MM.1S (cell line): ENCODE data around the gene IGF2BP3.

Experiments
- DNase-seq: peaks from one replicate; pipeline ENCODE4 v3.0.0-alpha.2; 2015
- H2AFZ ChIP-seq: fragments of 300-600 bp; sonication (generic); 2 replicates; pipeline ENCODE4 v1.6.0; 2016; ENCODE audit warnings: antibody characterized with exemption, low read length
- H3F3A ChIP-seq: fragments of 300-600 bp; sonication (generic); 2 replicates; pipeline ENCODE4 v1.6.1; 2016; ENCODE audit warnings: mild to moderate bottlenecking, antibody characterized with exemption, low read length, moderate library complexity, mixed read lengths; ENCODE audit not compliant: insufficient read depth
- H3K27ac ChIP-seq: fragments of 300-600 bp; sonication (generic); 2 replicates; pipeline ENCODE4 v1.5.1; 2016; ENCODE audit warnings: mild to moderate bottlenecking, low read length
- H3K27me3 ChIP-seq: fragments of 300-600 bp; sonication (generic); replicated peaks from 2 replicates; pipeline ENCODE4 v1.6.0; 2016; ENCODE audit warnings: low read length; ENCODE audit not compliant: insufficient read depth
- H3K36me3 ChIP-seq: fragments of 300-600 bp; sonication (generic); replicated peaks from 2 replicates; pipeline ENCODE4 v1.6.1; 2016; ENCODE audit warnings: mild to moderate bottlenecking, low read length, mixed read lengths; ENCODE audit not compliant: insufficient read depth
- H3K4me1 ChIP-seq: fragments of 300-600 bp; sonication (generic); 2 replicates; pipeline ENCODE4 v1.6.1; 2016; ENCODE audit warnings: low read length, mixed read lengths
- H3K4me2 ChIP-seq: fragments of 300-600 bp; sonication (generic); 2 replicates; pipeline ENCODE4 v1.6.0; 2016; ENCODE audit warnings: low read depth, low read length
- H3K4me3 ChIP-seq: fragments of 300-600 bp; sonication (generic); 2 replicates; pipeline ENCODE4 v1.5.1; 2016; ENCODE audit warnings: low read length, mixed read lengths
- H3K79me2 ChIP-seq: fragments of 300-600 bp; sonication (generic); 2 replicates; pipeline ENCODE4 v1.6.1; 2016; ENCODE audit warnings: mixed run types, low read length, mixed read lengths
- H3K9ac ChIP-seq: fragments of 300-600 bp; sonication (generic); 2 replicates; pipeline ENCODE4 v1.6.1; 2016; ENCODE audit warnings: low read length, mixed read lengths
- H3K9me2 ChIP-seq: fragments of 300-600 bp; sonication (generic); replicated peaks from 2 replicates; pipeline ENCODE4 v1.6.1; 2016; ENCODE audit warnings: mild to moderate bottlenecking, low read length, mixed read lengths; ENCODE audit not compliant: insufficient read depth
- H3K9me3 ChIP-seq: fragments of 300-600 bp; sonication (generic); replicated peaks from 2 replicates; pipeline ENCODE4 v1.6.1; 2016; ENCODE audit warnings: mild to moderate bottlenecking, low read length, mixed read lengths; ENCODE audit not compliant: insufficient read depth
- H4K20me1 ChIP-seq: fragments of 300-600 bp; sonication (generic); 2 replicates; pipeline ENCODE4 v1.6.1; 2016; ENCODE audit warnings: mild to moderate bottlenecking, low read length, moderate library complexity, mixed read lengths; ENCODE audit not compliant: insufficient read depth
- EZH2 ChIP-seq: fragments of 300-600 bp; sonication (generic); optimal IDR thresholded peaks from 2 replicates; pipeline ENCODE3; 2017; ENCODE audit warnings: low read depth, mild to moderate bottlenecking, antibody characterized with exemption, low read length, mixed read lengths
- EZH2phosphoT487 ChIP-seq: fragments of 300-600 bp; sonication (generic); IDR thresholded peaks from 2 replicates; pipeline ENCODE4 v1.6.1; 2018; ENCODE audit warnings: antibody characterized with exemption, low read length
- TF ChIP-seq, protein P1 (sequence below): fragments of 300-600 bp; sonication (generic); IDR thresholded peaks from 2 replicates; pipeline ENCODE4 v1.5.1; 2016; ENCODE audit warnings: antibody characterized with exemption, low read length, mixed read lengths

Gene IGF2BP3

DNA sequence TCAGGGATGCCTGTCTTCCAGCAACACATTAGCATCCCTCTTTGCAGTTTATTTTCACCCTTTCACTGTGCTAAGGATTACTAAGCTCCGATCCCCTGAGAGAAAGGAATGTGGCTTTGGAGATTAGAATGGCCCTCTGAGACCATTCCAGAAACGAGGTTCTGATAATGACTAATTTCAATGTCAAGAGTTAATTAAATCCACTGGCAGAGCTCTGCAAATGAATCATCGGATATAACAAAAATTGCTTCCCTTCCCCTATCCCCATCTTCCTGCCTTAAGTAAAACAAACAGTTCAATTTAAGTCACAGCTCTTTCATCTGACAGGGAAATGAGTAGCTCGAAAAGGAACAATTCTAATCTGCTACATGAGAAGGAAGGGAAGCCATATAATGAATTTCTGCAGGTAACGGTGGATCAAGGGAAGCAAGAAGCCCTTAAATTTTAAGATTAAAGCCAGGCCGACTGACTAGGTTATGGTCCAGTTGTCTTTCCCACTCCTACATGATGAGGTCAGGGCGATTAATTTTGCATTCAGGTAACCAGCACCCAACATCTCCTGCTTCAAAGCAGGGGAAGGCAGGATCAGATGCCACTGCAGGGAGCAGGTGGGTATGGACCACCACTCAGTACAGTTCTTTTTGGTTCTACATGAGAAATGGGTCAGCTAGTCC, 120.7 kb downstream of the IGF2BP3 start:
- Histone ChIP-seq H4K20me1 (no peaks in the 10 kb centered on the region), H3K36me3 (no peaks in the 10 kb centered on the region), H3K4me1 (peaks cover 18% of the 10 kb centered on the region), H3K9me3 (no peaks in the 10 kb centered on the region), H3K27me3 (no peaks in the 10 kb centered on the region), H3K79me2 (no peaks in the 10 kb centered on the region), H2AFZ (no peak overlapping the region), H3F3A (no peaks in the 10 kb centered on the region), H3K4me3 (no peak overlapping the region), H3K4me2 (no peak overlapping the region), H3K27ac (no peak overlapping the region), H3K9me2 (no peaks in the 10 kb centered on the region), H3K9ac (no peak overlapping the region)
- no peak for DNase-seq
- TF ChIP-seq, protein P1, sequence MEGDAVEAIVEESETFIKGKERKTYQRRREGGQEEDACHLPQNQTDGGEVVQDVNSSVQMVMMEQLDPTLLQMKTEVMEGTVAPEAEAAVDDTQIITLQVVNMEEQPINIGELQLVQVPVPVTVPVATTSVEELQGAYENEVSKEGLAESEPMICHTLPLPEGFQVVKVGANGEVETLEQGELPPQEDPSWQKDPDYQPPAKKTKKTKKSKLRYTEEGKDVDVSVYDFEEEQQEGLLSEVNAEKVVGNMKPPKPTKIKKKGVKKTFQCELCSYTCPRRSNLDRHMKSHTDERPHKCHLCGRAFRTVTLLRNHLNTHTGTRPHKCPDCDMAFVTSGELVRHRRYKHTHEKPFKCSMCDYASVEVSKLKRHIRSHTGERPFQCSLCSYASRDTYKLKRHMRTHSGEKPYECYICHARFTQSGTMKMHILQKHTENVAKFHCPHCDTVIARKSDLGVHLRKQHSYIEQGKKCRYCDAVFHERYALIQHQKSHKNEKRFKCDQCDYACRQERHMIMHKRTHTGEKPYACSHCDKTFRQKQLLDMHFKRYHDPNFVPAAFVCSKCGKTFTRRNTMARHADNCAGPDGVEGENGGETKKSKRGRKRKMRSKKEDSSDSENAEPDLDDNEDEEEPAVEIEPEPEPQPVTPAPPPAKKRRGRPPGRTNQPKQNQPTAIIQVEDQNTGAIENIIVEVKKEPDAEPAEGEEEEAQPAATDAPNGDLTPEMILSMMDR = no peak
- no peak for TF ChIP-seq EZH2
- no peak for TF ChIP-seq EZH2phosphoT487

DNA sequence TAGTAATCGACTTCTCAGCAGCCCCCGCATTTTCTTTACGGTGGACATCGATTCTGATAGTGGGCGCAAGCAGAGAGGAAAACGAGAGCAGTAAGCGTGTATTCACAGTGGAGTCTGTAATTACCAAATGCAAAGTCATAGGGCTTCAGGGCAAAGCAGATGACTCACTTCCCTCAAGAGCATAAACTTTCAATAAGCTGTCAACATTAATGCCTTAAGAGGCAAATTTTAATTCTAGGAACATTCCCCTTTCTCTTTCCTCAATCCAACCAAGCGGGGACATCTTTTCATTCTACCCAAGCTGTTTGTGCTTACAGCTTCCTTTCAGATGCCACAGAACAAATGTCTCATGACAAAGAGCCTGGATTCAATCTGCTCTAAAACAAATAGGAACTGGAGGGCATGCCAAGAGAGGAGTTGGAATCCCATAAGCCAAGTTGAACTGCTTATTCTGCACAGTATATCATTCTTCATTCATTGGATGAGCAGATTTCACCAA, 122.6 kb downstream of the IGF2BP3 start:
- no peaks in the 10 kb centered on the region for H3K9me2 ChIP-seq
- no peaks in the 10 kb centered on the region for H3K27me3 ChIP-seq
- H3K9me3 ChIP-seq = no peaks in the 10 kb centered on the region
- TF ChIP-seq EZH2phosphoT487 = no peak
- TF ChIP-seq EZH2 = no peak
- TF ChIP-seq, protein P1 = no peak
- no peaks in the 10 kb centered on the region for H3K36me3 ChIP-seq
- H3K4me3 ChIP-seq = no peak overlapping the region
- H2AFZ ChIP-seq = no peak overlapping the region
- H4K20me1 ChIP-seq = no peaks in the 10 kb centered on the region
- no peaks in the 10 kb centered on the region for H3K79me2 ChIP-seq
- no peak overlapping the region for H3K9ac ChIP-seq
- H3K27ac ChIP-seq = no peak overlapping the region
- no peaks in the 10 kb centered on the region for H3F3A ChIP-seq
- H3K4me1 ChIP-seq = peaks cover 8% of the 10 kb centered on the region
- DNase-seq = no peak
- no peak overlapping the region for H3K4me2 ChIP-seq

DNA sequence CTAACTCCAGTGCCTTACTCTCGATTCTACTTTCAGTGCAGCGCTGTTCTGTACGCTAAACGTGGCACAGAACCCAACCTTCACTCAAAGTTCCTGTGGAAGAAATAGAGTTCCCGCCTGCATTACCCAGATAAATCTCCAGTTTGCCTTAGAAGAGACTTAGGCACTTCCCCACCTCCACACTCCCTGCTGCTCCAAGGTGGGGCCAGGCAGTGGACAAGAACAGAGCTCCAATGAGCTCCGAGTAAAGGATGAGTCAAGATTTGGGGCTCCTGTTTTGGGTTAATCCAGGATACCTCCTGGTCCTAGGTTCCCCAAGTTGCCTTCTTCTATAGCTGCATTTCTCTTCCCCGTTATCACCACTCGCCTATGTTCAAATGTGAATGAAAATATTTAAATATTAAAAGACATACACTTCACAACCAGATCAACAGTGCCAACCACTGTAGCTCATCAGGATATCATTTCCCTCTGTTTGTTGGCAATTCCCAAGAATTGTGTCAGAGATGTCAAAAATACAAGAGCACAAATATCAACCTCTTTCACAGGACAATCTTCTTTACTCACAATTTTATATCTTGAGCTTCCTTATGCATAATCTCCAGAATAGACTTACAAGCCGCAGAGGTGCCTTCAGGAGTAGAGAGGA, 123.1 kb downstream of the IGF2BP3 start:
- no peak overlapping the region for H3K9ac ChIP-seq
- no peak overlapping the region for H3K4me3 ChIP-seq
- TF ChIP-seq EZH2phosphoT487 (no peak), EZH2 (no peak)
- TF ChIP-seq, protein P1 = no peak
- H3K4me2 ChIP-seq = no peak overlapping the region
- no peak overlapping the region for H2AFZ ChIP-seq
- no peak for DNase-seq
- H3K9me3 ChIP-seq = no peaks in the 10 kb centered on the region
- H3K27me3 ChIP-seq = no peaks in the 10 kb centered on the region
- no peaks in the 10 kb centered on the region for H4K20me1 ChIP-seq
- no peaks in the 10 kb centered on the region for H3K36me3 ChIP-seq
- H3K4me1 ChIP-seq = peaks cover 7% of the 10 kb centered on the region
- H3K9me2 ChIP-seq = no peaks in the 10 kb centered on the region
- H3F3A ChIP-seq = no peaks in the 10 kb centered on the region
- H3K79me2 ChIP-seq = no peaks in the 10 kb centered on the region
- no peak overlapping the region for H3K27ac ChIP-seq
